ENCODE results near the gene HPSE2.

Gene HPSE2

GRCh38 chr10:99207340-99207739 lies 28.3 kb downstream of the HPSE2 start:
- TF ChIP-seq FOXP2 (optimal IDR thresholded peaks at IDR 0.05; ENCODE audit: borderline replicate concordance, extremely low read depth, extremely low read length, insufficient read depth), result no peak
- TF ChIP-seq POLR2AphosphoS5 (IDR thresholded peaks at IDR 0.05; ENCODE audit: low read depth, low read length), result no peak
- no peak for TF ChIP-seq SIN3A (IDR thresholded peaks at IDR 0.05; ENCODE audit: borderline replicate concordance, insufficient read depth, low read length)
- TF ChIP-seq TAF1 (IDR thresholded peaks at IDR 0.05; ENCODE audit: borderline replicate concordance, insufficient read depth, low read length), result no peak
- TF ChIP-seq, protein P1, sequence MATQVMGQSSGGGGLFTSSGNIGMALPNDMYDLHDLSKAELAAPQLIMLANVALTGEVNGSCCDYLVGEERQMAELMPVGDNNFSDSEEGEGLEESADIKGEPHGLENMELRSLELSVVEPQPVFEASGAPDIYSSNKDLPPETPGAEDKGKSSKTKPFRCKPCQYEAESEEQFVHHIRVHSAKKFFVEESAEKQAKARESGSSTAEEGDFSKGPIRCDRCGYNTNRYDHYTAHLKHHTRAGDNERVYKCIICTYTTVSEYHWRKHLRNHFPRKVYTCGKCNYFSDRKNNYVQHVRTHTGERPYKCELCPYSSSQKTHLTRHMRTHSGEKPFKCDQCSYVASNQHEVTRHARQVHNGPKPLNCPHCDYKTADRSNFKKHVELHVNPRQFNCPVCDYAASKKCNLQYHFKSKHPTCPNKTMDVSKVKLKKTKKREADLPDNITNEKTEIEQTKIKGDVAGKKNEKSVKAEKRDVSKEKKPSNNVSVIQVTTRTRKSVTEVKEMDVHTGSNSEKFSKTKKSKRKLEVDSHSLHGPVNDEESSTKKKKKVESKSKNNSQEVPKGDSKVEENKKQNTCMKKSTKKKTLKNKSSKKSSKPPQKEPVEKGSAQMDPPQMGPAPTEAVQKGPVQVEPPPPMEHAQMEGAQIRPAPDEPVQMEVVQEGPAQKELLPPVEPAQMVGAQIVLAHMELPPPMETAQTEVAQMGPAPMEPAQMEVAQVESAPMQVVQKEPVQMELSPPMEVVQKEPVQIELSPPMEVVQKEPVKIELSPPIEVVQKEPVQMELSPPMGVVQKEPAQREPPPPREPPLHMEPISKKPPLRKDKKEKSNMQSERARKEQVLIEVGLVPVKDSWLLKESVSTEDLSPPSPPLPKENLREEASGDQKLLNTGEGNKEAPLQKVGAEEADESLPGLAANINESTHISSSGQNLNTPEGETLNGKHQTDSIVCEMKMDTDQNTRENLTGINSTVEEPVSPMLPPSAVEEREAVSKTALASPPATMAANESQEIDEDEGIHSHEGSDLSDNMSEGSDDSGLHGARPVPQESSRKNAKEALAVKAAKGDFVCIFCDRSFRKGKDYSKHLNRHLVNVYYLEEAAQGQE (IDR thresholded peaks at IDR 0.05; ENCODE audit: insufficient read depth in 1 of 2, low read depth in 2 of 2, low read length in 2 of 2), result no peak

DNA sequence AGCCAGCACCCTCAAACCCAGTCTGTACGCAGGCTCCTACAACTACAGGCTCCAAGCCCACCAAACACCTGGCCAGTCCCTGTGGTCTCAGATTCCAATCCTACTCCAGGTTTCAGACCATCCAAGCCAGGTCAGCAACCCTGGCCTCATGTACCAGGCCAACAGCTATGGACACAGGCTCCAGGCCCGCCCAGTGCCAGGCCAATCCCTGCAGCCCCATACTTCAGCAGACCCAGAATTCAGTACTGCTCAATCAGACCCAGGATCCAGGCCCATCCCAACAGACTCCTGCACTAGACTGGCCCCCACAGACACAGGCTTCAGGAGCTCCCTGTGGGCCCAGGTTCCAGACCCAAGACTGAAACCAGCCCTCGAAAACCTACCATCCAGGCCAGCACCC lies 32.3 kb downstream of the HPSE2 start:
- TF ChIP-seq SIN3A (IDR thresholded peaks at IDR 0.05; ENCODE audit: borderline replicate concordance, insufficient read depth, low read length) (no peak), TAF1 (IDR thresholded peaks at IDR 0.05; ENCODE audit: borderline replicate concordance, insufficient read depth, low read length) (no peak), FOXP2 (optimal IDR thresholded peaks at IDR 0.05; ENCODE audit: borderline replicate concordance, extremely low read depth, extremely low read length, insufficient read depth) (no peak), POLR2AphosphoS5 (IDR thresholded peaks at IDR 0.05; ENCODE audit: low read depth, low read length) (no peak)
- TF ChIP-seq, protein P1 (IDR thresholded peaks at IDR 0.05; ENCODE audit: insufficient read depth in 1 of 2, low read depth in 2 of 2, low read length in 2 of 2), result no peak

DNA sequence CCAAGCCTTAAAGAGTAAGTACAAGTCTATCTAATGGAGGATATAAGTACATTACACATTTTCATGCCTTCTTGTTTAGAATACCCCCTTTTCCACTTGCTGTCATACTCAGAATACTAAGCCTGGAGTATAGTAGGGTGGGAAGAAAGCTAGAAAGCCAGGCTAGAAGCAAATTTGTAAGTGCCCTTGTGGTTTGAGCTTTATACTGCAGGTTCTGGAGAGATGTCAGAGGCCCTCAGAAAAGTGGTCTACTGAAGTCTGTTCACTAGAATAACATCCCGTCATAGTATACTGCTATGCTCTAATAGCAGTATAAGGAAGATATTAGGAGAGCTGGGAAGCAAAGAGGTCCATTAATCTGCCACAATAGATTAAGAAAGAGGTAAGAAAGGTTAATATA lies 62.7 kb downstream of the HPSE2 start:
- no peak for TF ChIP-seq TAF1 (IDR thresholded peaks at IDR 0.05; ENCODE audit: borderline replicate concordance, insufficient read depth, low read length)
- TF ChIP-seq FOXP2 (optimal IDR thresholded peaks at IDR 0.05; ENCODE audit: borderline replicate concordance, extremely low read depth, extremely low read length, insufficient read depth), result no peak
- TF ChIP-seq SIN3A (IDR thresholded peaks at IDR 0.05; ENCODE audit: borderline replicate concordance, insufficient read depth, low read length), result no peak
- no peak for TF ChIP-seq POLR2AphosphoS5 (IDR thresholded peaks at IDR 0.05; ENCODE audit: low read depth, low read length)
- TF ChIP-seq, protein P1 (IDR thresholded peaks at IDR 0.05; ENCODE audit: insufficient read depth in 1 of 2, low read depth in 2 of 2, low read length in 2 of 2), result no peak

GRCh38 chr10:99172128-99172738 lies 63.4 kb downstream of the HPSE2 start:
- TF ChIP-seq SIN3A (IDR thresholded peaks at IDR 0.05; ENCODE audit: borderline replicate concordance, insufficient read depth, low read length) (no peak), FOXP2 (optimal IDR thresholded peaks at IDR 0.05; ENCODE audit: borderline replicate concordance, extremely low read depth, extremely low read length, insufficient read depth) (no peak), TAF1 (IDR thresholded peaks at IDR 0.05; ENCODE audit: borderline replicate concordance, insufficient read depth, low read length) (no peak), POLR2AphosphoS5 (IDR thresholded peaks at IDR 0.05; ENCODE audit: low read depth, low read length) (no peak)
- TF ChIP-seq, protein P1 (IDR thresholded peaks at IDR 0.05; ENCODE audit: insufficient read depth in 1 of 2, low read depth in 2 of 2, low read length in 2 of 2), result no peak

Data from PFSK-1 (cell line).